Measurements from ENCODE around the gene MRPL22.
"Not testable (repeated sequence)": the region's sequence is repeated elsewhere in the genome, so short reads cannot be mapped to it uniquely, and the experiment has no call there.

- TF ChIP-seq CTCF, POLR2A (IDR thresholded peaks at IDR 0.05): not testable (repeated sequence)
These were observed 61.8 kb downstream of the MRPL22 start for GRCh38 chr5:155002722-155003121.
